Stimulated activated CD8-positive, alpha-beta memory T cell treated with anti-CD3 and anti-CD28 coated beads, Interleukin-7, amount 100 ng/mL, for 4 hours (primary cell): ENCODE data around the gene SHLD1.
A peak's percentile ranks its signal among the peaks of the same experiment; 100 is the strongest.
"Not testable (repeated sequence)": the region's sequence is repeated elsewhere in the genome, so short reads cannot be mapped to it uniquely, and the experiment has no call there.

Source experiments
- DNase-seq, 2 donors: peaks; one replicate each; pipeline ENCODE4 v3.0.0-alpha.2; 2020; ENCODE audit warnings: low read depth in 2 of 2

Gene SHLD1

GRCh38 chr20:5749952-5750779 lies at the start of gene SHLD1:
TSS of gene SHLD1 (plus strand) at chr20:5750401. CDS start at chr20:5772866, 22,465 bp downstream.
- peak; percentile 70 to 72 for DNase-seq

GRCh38 chr20:5702339-5702738 lies 47.9 kb upstream of the SHLD1 start:
- not testable (repeated sequence) for DNase-seq

- no peak for DNase-seq
These were observed 46.5 kb upstream of the SHLD1 start for GRCh38 chr20:5703681-5704101.

- no peak for DNase-seq
These were observed 44.4 kb upstream of the SHLD1 start for GRCh38 chr20:5705827-5706226.

- DNase-seq: no peak
These were observed 43.4 kb upstream of the SHLD1 start for GRCh38 chr20:5706797-5707196.

GRCh38 chr20:5710551-5710950 lies 39.6 kb upstream of the SHLD1 start:
- no peak for DNase-seq

- peak; percentile 45 to 57 for DNase-seq
These were observed 35.8 kb upstream of the SHLD1 start for GRCh38 chr20:5714261-5715041.

GRCh38 chr20:5715071-5715841 lies 34.9 kb upstream of the SHLD1 start:
- no peak for DNase-seq

- no peak for DNase-seq
These were observed 33.2 kb upstream of the SHLD1 start for GRCh38 chr20:5716953-5717352.

- no peak for DNase-seq
These were observed 31.2 kb upstream of the SHLD1 start for GRCh38 chr20:5718896-5719595.

- peak in 1 of 2 donors; percentile 12 for DNase-seq
These were observed 30.3 kb upstream of the SHLD1 start for GRCh38 chr20:5719861-5720403.

- no peak for DNase-seq
These were observed 29.5 kb upstream of the SHLD1 start for GRCh38 chr20:5720696-5721095.

GRCh38 chr20:5721356-5721755 lies 28.8 kb upstream of the SHLD1 start:
- DNase-seq: not testable (repeated sequence)

- no peak for DNase-seq
These were observed 27.3 kb upstream of the SHLD1 start for GRCh38 chr20:5722927-5723326.

- not testable (repeated sequence) for DNase-seq
These were observed 25.1 kb upstream of the SHLD1 start for GRCh38 chr20:5725183-5725463.

GRCh38 chr20:5727018-5727515 lies 23.1 kb upstream of the SHLD1 start:
- no peak for DNase-seq

GRCh38 chr20:5729348-5729747 lies 20.9 kb upstream of the SHLD1 start:
- no peak for DNase-seq

GRCh38 chr20:5730131-5730530 lies 20.1 kb upstream of the SHLD1 start:
- no peak for DNase-seq

GRCh38 chr20:5731753-5732366 lies 18.3 kb upstream of the SHLD1 start:
- no peak for DNase-seq

GRCh38 chr20:5734602-5735001 lies 15.6 kb upstream of the SHLD1 start:
- DNase-seq: no peak
